ENCODE data around the gene CRPPA. TPM values are rescaled to one million over a fixed set of nuclear protein-coding genes. Genes with fewer than 3 reads are reported as not detected.
"Not testable (repeated sequence)": the region's sequence is repeated elsewhere in the genome, so short reads cannot be mapped to it uniquely, and the experiment has no call there.

The CRPPA gene
- 4.4 and 8.5 TPM in 2 replicates for total RNA-seq (2014; rRNA removed; shearing (Covaris generic))

DNA sequence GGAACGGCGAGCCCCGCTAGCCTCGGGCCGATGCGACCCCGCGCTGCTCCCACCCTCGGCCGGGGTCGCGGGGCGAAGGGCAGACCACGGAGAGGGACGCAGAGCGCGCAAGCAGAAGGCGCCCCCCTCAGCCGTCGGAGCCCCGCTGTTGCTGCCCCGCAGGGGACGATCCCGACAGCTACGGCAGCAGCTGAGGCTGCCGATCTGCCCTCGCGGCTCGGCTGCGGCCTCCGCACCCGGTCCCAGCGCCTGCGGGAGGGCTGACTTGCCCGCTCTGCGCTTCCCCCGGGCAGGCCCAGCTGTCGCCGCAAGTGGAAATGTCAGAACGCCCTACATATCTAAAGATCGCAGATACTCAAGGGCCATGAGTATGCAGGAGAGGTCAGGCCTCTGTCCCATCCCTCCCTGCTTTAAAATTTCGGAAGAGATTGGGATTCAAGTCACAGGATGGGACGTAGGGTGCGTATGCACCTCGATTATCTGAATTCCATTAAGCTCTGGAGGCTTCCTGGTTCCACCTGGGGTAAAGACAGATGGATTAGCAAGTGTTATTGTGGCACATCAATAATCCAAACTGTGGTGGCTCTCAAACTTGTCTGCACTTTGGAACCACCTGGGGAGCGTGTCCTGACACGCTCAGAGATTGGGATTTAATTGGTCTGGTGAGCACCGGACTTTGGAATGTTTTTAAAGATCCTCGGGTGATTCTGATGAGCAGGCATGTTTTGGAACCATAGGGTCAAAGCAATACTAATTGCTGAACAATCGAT, at the start of gene CRPPA:
Gene CRPPA (minus strand): TSS at position 206 of the 770 bp plus-strand sequence. CDS start 216 bp downstream, outside the sequence.
- H3K4me1 ChIP-seq (replicated peaks): peaks cover 44% of the 10 kb centered on the region
- no peaks in the 10 kb centered on the region for H3K27me3 ChIP-seq (replicated peaks)
- no peaks in the 10 kb centered on the region for H3K9me3 ChIP-seq (replicated peaks)
- no peaks in the 10 kb centered on the region for H3K36me3 ChIP-seq
- peak in 1 of 2 experiments; percentile 68 for DNase-seq (ENCODE audit: low read depth in 1 of 2, low spot score in 2 of 2)
- peak within 1 kb of the TSS; percentile 47 for H3K4me3 ChIP-seq
- H3K27ac ChIP-seq: peak within 1 kb of the TSS; percentile 89

DNA sequence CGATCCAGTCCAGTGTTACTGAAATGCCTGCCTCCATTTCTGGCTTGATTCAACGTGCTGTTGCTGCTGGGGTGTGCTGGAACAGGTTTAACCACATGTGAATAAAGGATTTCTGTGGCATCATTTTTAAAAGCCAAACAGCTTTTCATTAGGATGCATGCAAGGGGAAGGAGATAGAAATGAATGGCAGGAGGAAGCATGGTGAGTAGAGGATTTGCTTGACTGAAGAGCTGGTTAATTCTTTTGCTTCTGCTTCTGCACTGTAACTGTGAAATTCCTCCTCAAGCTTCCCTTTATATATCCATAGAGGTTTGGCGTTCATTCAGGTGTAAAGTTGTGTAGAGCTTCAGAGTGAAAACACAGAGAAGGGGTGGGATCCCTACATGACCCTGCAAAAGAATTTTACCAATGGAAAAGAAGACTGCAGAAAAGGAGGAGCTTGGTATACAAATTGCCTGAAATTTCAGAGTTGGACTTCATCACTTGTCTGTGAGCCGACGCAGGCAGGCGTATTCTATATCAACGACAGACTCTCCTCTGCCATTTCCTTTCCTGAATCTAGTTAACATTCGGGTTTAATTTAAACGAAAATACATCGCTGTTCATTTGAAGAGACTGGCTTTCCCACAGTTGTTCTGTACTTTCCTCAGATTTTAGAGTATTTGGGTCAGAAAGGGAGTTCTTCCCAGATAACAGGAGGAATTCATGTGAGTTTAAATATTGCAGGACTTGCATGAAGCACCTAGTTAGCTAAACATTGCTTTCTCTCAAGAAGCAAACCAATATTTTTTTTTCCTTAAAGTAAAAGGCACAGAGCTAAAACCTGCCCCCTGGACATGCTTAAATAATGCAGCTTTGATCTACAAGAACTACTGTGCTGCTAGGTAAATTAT, 44.4 kb upstream of the CRPPA start, which contains the start of gene SOSTDC1:
Gene SOSTDC1 (minus strand): TSS at position 270 of the 893 bp plus-strand sequence. CDS start 70 bp downstream, at position 200.
- DNase-seq (ENCODE audit: low read depth in 1 of 2, low spot score in 2 of 2): peak in 1 of 2 experiments; percentile 46
- Histone ChIP-seq H3K9me3 (replicated peaks) (no peaks in the 10 kb centered on the region), H3K36me3 (no peaks in the 10 kb centered on the region), H3K27ac (peak within 1 kb of the TSS; percentile 0; the same call in 1 of the 2 replicates), H3K4me1 (replicated peaks) (peaks cover 10% of the 10 kb centered on the region), H3K27me3 (replicated peaks) (no peaks in the 10 kb centered on the region), H3K4me3 (peak within 1 kb of the TSS; percentile 7)

DNA sequence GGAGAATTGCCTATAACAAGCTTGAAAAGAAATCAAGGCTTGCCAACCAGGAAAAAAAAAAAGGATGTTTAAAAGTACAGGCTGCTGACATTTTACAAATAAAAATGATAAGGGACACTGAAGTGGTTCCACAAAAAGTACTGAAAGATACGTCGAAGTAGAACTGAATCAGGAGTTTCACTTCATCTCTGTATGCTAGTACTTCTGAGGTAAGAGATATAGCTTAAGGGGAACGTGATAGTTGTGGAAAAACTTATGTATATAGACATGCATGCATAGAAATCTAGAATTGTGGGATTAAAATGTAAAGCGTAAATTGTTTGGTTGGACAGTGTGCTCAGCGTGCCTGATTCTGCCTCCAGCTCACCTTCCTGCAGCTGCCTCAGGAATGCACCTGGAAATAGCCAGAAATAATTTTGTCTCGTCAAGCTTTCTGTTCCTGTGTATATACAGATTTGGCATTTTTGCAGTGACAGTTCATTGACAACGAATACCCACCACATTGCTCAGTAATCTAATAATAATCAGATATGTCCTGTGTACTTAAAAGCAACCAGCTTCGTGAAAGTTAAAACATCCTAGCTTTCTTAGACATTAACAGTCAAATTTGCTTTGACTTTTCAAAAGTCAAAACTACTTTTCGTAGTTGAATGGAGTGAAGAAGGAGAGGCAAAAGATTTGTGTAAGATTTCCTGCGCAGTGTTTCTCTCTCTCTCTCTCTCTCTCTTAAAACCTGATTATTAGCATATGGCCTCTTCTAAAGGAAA, 42.8 kb upstream of the CRPPA start:
- Histone ChIP-seq H3K4me3 (no peak overlapping the region), H3K27me3 (replicated peaks) (no peaks in the 10 kb centered on the region), H3K9me3 (replicated peaks) (no peaks in the 10 kb centered on the region), H3K27ac (no peak overlapping the region), H3K4me1 (replicated peaks) (peaks cover 10% of the 10 kb centered on the region), H3K36me3 (no peaks in the 10 kb centered on the region)
- DNase-seq (ENCODE audit: low read depth in 1 of 2, low spot score in 2 of 2): no peak

DNA sequence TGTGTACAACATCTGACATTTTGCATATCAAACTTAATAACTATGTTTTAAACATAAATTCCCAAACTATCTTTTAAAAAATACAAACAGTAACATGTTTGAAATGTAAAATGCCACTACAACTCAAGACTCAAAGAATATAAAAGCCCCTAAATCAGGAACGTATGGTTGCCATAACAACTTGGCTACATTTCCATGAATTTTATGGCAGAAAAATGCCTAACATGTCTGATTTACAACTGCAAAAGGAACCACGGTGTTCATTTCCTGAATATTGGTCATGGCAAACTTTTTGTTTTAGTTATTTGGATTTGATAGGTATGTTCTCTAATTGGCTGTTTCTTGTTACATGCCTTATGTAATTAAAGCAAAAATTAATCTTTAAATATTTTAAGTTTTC, 42.2 kb upstream of the CRPPA start:
- Histone ChIP-seq H3K27ac (no peak overlapping the region), H3K27me3 (replicated peaks) (no peaks in the 10 kb centered on the region), H3K36me3 (no peaks in the 10 kb centered on the region), H3K9me3 (replicated peaks) (no peaks in the 10 kb centered on the region), H3K4me3 (no peak overlapping the region), H3K4me1 (replicated peaks) (peaks cover 10% of the 10 kb centered on the region)
- no peak for DNase-seq (ENCODE audit: low read depth in 1 of 2, low spot score in 2 of 2)

DNA sequence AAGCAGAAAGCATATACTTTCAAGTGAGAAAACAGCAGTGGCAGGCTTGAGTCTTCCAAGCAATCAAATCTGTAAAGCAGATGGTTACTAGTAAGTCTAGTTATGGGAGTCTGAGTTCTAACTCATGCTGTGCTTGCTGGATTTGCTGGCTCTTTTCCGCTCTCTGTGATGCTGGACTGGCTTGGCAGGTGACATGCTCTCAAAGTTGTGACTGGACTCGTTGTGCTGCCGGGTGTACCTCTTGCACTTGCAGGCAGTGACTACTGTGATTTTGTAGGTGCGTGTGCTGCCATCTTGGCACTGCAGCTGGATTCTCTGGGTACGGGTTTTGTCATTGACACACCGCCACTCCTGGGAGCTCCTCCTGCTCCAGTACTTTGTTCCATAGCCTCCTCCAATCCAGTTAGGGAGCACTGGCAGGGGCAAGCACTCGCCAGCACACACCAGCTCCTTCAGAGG, 41.1 kb upstream of the CRPPA start:
- Histone ChIP-seq H3K36me3 (no peaks in the 10 kb centered on the region), H3K4me1 (replicated peaks) (peaks cover 10% of the 10 kb centered on the region), H3K9me3 (replicated peaks) (no peaks in the 10 kb centered on the region), H3K27ac (no peak overlapping the region), H3K4me3 (no peak overlapping the region), H3K27me3 (replicated peaks) (no peaks in the 10 kb centered on the region)
- DNase-seq (ENCODE audit: low read depth in 1 of 2, low spot score in 2 of 2): no peak

DNA sequence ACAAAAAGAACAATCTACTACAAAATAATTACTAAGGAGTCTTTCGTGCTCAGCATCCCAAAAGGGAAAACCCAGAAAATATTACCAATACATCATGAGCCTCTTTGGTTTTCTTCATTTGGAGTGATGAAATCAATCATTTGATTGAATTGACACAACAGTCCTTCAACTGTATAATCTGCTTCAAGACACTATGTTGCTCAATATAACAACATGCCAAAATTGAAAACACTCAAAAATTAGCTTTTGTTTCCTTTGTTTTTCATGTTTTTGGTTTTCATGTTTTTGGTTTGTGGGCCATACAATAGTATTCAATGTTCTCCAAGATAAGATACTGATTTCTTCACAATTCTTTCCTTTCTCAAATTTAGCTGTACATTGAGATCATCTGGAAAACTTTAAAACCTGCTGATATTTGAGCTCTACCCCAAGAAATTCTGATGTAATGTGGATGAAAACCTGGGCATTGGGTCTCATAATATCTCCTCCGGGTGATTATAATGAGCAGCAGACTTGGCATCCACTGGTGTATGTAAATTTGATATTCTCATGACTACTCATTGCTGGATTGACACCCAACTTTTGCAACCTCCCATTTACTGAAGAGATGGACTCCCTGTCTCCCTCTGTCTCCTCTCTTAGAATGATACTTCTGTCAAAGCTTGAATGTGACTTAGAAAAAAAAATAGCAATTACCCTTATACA, 39.6 kb upstream of the CRPPA start:
- no peaks in the 10 kb centered on the region for H3K36me3 ChIP-seq
- H3K4me1 ChIP-seq (replicated peaks): peaks cover 7% of the 10 kb centered on the region
- H3K27ac ChIP-seq: no peak overlapping the region
- H3K4me3 ChIP-seq: no peak overlapping the region
- H3K9me3 ChIP-seq (replicated peaks): no peaks in the 10 kb centered on the region
- no peaks in the 10 kb centered on the region for H3K27me3 ChIP-seq (replicated peaks)
- DNase-seq (ENCODE audit: low read depth in 1 of 2, low spot score in 2 of 2): no peak

DNA sequence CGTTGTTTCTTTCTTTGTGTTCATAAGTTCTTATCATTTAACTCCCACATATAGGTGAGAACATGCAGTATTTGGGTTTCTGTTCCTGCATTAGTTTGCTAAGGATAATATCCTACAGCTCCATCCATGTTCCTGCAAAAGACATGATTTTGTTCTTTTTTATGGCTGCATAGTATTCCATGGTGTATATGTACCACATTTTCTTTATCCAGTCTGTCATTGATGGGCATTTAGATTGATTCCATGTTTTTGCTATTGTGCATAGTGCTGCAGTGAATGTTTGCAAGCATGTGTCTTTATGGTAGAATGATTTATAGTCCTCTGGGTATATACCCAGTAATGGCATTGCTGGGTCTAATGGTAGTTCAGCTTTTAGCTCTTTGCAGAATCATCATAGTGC, 35.0 kb upstream of the CRPPA start:
- H3K27me3 ChIP-seq (replicated peaks); H3K36me3 ChIP-seq; H3K27ac ChIP-seq; DNase-seq (ENCODE audit: low read depth in 1 of 2, low spot score in 2 of 2); H3K4me1 ChIP-seq (replicated peaks); H3K9me3 ChIP-seq (replicated peaks); H3K4me3 ChIP-seq: not testable (repeated sequence)

DNA sequence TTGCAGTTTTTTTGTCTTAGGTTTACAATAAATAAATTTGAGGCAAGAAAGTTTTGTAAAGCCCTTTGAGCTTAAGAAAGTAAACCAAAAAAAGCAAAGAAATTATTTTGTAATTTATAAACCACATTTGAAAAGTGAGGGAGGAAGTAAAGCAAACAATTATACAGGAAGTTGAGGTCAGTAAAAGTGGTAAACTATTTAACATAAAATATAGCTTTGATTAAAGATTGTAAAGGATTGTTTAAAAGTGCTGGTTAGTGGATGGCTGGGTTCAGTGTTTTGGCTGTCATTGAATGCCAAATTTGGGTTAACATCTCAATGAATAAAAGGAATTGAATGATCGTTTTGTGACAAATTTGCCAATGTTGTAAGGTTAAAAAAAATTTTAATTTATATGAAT, 34.3 kb upstream of the CRPPA start:
- H3K9me3 ChIP-seq (replicated peaks): no peaks in the 10 kb centered on the region
- H3K36me3 ChIP-seq: no peaks in the 10 kb centered on the region
- H3K4me1 ChIP-seq (replicated peaks): peaks cover 9% of the 10 kb centered on the region
- no peak overlapping the region for H3K4me3 ChIP-seq
- no peak overlapping the region for H3K27ac ChIP-seq
- no peaks in the 10 kb centered on the region for H3K27me3 ChIP-seq (replicated peaks)
- DNase-seq (ENCODE audit: low read depth in 1 of 2, low spot score in 2 of 2): no peak

DNA sequence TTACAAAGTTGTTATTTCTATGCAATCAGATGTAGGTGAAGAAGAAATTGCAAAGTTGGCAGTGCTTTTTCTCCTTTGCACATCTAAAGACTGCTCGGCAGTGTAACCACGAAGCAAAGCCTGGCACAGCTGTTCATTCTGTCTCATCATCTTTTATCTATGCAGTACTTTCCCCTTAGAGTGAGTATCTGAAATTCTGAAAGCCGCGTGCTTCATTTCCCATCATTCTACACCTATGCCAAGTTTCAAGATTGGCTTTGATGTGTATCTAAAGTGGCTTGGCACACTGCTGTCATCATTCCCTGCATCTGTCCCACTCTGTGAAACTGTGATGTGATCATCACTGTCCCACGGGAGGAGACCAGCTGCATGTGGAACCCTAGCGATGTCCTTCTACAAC, 29.0 kb upstream of the CRPPA start:
- DNase-seq (ENCODE audit: low read depth in 1 of 2, low spot score in 2 of 2): no peak
- peaks cover 24% of the 10 kb centered on the region for H3K4me1 ChIP-seq (replicated peaks)
- no peak overlapping the region for H3K27ac ChIP-seq
- H3K9me3 ChIP-seq (replicated peaks): no peaks in the 10 kb centered on the region
- no peaks in the 10 kb centered on the region for H3K36me3 ChIP-seq
- no peak overlapping the region for H3K4me3 ChIP-seq
- H3K27me3 ChIP-seq (replicated peaks): no peaks in the 10 kb centered on the region

DNA sequence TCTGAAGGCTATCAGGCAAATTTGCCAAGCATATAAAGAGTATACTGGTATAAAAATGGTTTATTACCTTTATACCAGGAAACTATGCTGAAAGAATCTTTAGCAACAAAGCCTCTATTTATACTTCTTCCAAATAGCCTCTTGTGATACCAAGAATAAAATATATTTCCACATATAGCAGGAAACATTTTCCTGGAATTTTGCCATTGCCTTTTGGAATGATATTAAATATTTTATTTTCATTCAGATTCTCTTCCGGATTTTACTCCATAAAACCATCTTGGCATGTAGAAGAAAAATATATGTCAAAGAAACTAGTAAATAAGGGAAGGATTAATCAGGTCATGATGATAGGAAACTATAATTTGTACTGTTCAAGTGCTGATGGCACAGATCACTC, 26.5 kb upstream of the CRPPA start:
- Histone ChIP-seq H3K9me3 (replicated peaks) (no peaks in the 10 kb centered on the region), H3K27ac (no peak overlapping the region), H3K27me3 (replicated peaks) (no peaks in the 10 kb centered on the region), H3K36me3 (no peaks in the 10 kb centered on the region), H3K4me1 (replicated peaks) (peaks cover 22% of the 10 kb centered on the region), H3K4me3 (no peak overlapping the region)
- DNase-seq (ENCODE audit: low read depth in 1 of 2, low spot score in 2 of 2): no peak

DNA sequence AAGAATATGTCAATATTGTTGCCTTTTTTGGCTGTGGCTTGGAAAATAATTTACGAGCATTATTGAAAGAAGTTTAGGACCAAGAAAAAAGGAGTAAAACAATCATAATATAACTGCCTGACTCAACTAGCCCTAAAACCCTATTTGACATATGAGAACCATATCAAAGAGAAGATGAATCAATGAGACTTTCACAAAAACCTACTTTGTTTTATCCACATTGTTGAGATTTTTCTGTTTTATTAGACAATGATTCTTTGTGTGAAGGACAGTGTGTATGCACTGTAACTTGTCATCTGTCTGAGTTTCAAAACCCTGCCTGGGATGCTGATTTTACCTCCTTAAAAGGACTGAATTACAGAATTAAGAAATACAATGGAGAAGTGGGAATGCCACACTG, 25.2 kb upstream of the CRPPA start:
- Histone ChIP-seq H3K4me1 (replicated peaks) (peaks cover 22% of the 10 kb centered on the region), H3K27ac (no peak overlapping the region)
- no peak for DNase-seq (ENCODE audit: low read depth in 1 of 2, low spot score in 2 of 2)

DNA sequence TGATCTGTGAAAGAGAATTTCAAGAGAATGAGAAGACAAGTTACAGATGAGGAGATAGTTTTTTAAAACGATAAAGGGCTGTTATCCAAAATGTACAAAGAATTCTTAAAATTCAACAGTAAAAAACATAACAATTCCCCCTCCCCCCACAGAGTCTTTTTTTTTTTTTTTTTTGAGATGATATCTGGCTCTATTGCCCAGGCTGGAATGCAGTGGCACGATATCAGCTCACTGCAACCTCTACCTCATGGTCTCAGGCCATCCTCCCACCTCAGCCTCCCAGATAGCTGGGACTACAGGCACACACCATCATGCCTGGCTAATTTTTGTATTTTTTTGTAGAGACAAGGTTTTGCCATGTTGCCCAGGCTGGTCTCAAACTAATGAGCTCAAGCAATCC, 22.5 kb upstream of the CRPPA start:
- H3K9me3 ChIP-seq (replicated peaks); H3K27ac ChIP-seq; H3K27me3 ChIP-seq (replicated peaks); H3K4me3 ChIP-seq; H3K36me3 ChIP-seq; DNase-seq (ENCODE audit: low read depth in 1 of 2, low spot score in 2 of 2); H3K4me1 ChIP-seq (replicated peaks): not testable (repeated sequence)

More for the DNA sequence above, 25.2 kb upstream of the CRPPA start:
- Histone ChIP-seq H3K27me3 (replicated peaks) (no peaks in the 10 kb centered on the region), H3K36me3 (no peaks in the 10 kb centered on the region), H3K9me3 (replicated peaks) (no peaks in the 10 kb centered on the region), H3K4me3 (no peak overlapping the region)

DNA sequence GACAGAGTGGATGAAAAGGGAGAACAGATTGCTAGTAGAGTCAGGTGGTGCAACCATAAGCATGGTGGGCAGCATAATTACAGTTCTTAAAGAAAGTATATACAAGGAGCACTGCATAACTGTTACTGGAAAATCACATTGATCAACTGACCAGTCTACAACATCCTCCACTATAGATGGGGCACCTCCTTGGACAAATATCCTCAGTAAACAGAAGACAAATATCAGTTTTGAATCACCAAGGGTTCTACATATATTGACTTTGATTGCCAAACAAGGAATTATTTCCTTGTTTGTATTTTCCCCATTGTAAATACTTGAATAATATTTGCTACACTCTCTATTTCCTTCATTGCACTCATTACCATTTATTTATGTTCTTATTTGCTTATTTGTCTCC, 17.6 kb upstream of the CRPPA start:
- no peak overlapping the region for H3K4me3 ChIP-seq
- H3K36me3 ChIP-seq: no peaks in the 10 kb centered on the region
- no peaks in the 10 kb centered on the region for H3K27me3 ChIP-seq (replicated peaks)
- H3K9me3 ChIP-seq (replicated peaks): no peaks in the 10 kb centered on the region
- no peaks in the 10 kb centered on the region for H3K4me1 ChIP-seq (replicated peaks)
- no peak overlapping the region for H3K27ac ChIP-seq
- no peak for DNase-seq (ENCODE audit: low read depth in 1 of 2, low spot score in 2 of 2)
